Stimulated activated naive CD4-positive, alpha-beta T cell (primary cell): Measurements from ENCODE around the gene CCIN.

Experiments used
- DNase-seq, 6 experiments: peaks; one replicate each; lab custom pipeline; 2025; lab: John Stamatoyannopoulos, UW

CCIN gene

GRCh38 chr9:36190388-36191289 is 21.5 kb downstream of the CCIN start, which contains the start of gene CLTA:
Gene CLTA, plus strand, starts transcription at chr9:36190921. Its CDS starts 136 bp downstream, at chr9:36191057.
- peak; percentile 86 to 95 (median 94) for DNase-seq

GRCh38 chr9:36191290-36191645 is 22.1 kb downstream of the CCIN start:
- peak in 5 of 6 experiments; percentile 16 to 65 (median 43) for DNase-seq

GRCh38 chr9:36191686-36192085 is 22.5 kb downstream of the CCIN start:
- DNase-seq, result no peak

- no peak for DNase-seq
These were observed 23.0 kb downstream of the CCIN start for GRCh38 chr9:36192196-36192595.

- DNase-seq, result no peak
These were observed 23.8 kb downstream of the CCIN start for GRCh38 chr9:36193023-36193422.

- DNase-seq, result no peak
These were observed 25.3 kb downstream of the CCIN start for GRCh38 chr9:36194326-36195000.

GRCh38 chr9:36204906-36205547 is 35.8 kb downstream of the CCIN start:
- DNase-seq, result no peak

- no peak for DNase-seq
These were observed 37.8 kb downstream of the CCIN start for GRCh38 chr9:36207016-36207415.

- DNase-seq, result no peak
These were observed 38.4 kb downstream of the CCIN start for GRCh38 chr9:36207546-36208012.

GRCh38 chr9:36208521-36209253 is 39.5 kb downstream of the CCIN start:
- no peak for DNase-seq

- no peak for DNase-seq
These were observed 41.5 kb downstream of the CCIN start for GRCh38 chr9:36210722-36211121.

GRCh38 chr9:36211510-36211909 is 42.3 kb downstream of the CCIN start:
- no peak for DNase-seq

GRCh38 chr9:36213387-36213786 is 44.2 kb downstream of the CCIN start:
- no peak for DNase-seq

GRCh38 chr9:36213989-36214388 is 44.8 kb downstream of the CCIN start:
- no peak for DNase-seq

- DNase-seq, result no peak
These were observed 45.4 kb downstream of the CCIN start for GRCh38 chr9:36214571-36214970.

GRCh38 chr9:36217256-36217968 is 48.2 kb downstream of the CCIN start:
- DNase-seq, result no peak

- no peak for DNase-seq
These were observed 48.8 kb downstream of the CCIN start for GRCh38 chr9:36218011-36218410.

- no peak for DNase-seq
These were observed 49.3 kb downstream of the CCIN start for GRCh38 chr9:36218411-36218901.
